HepG2 (cell line): Measurements from ENCODE around the gene THRA. TPM values are rescaled to one million over a fixed set of nuclear protein-coding genes. Genes with fewer than 3 reads are reported as not detected.

Experiments used
- CCAR2 ChIP-seq: fragments of 200-400 bp; formaldehyde crosslinking; optimal IDR thresholded peaks from 2 replicates; pipeline ENCODE3; 2018; ENCODE audit warnings: low read depth, mild to moderate bottlenecking, low read length, moderate library complexity
- CSRNP2 ChIP-seq: sonication (generic); formaldehyde crosslinking; conservative IDR thresholded peaks from 2 replicates; pipeline ENCODE4 v1.8.0; 2022; ENCODE audit warnings: low read depth, missing genetic modification reagents
- DNMT1 ChIP-seq: sonication (generic); formaldehyde crosslinking; IDR thresholded peaks from 2 replicates; pipeline ENCODE4 v1.5.1; 2020; ENCODE audit warnings: mild to moderate bottlenecking, missing genetic modification reagents
- MIER3 ChIP-seq: IDR thresholded peaks from 2 replicates; pipeline ENCODE4 v1.6.1; 2016; ENCODE audit warnings: missing compliant biosample characterization, borderline replicate concordance
- NFRKB ChIP-seq: fragments of 450-650 bp; IDR thresholded peaks from 2 replicates; pipeline ENCODE4 v1.6.1; 2017
- POLR2G ChIP-seq: fragments of 200-400 bp; formaldehyde crosslinking; IDR thresholded peaks from 2 replicates; pipeline ENCODE4 v1.6.1; 2018; ENCODE audit warnings: mild to moderate bottlenecking, low read depth, low read length, moderate library complexity
- REXO4 ChIP-seq: sonication (generic); formaldehyde crosslinking; IDR thresholded peaks from 2 replicates; pipeline ENCODE4 v1.8.0; 2022; ENCODE audit warnings: missing genetic modification reagents, mild to moderate bottlenecking, borderline replicate concordance
- SRSF1 ChIP-seq: fragments of 200-400 bp; formaldehyde crosslinking; optimal IDR thresholded peaks from 2 replicates; pipeline ENCODE3; 2017; ENCODE audit warnings: mild to moderate bottlenecking, low read depth, low read length, moderate library complexity
- TARDBP ChIP-seq: sonication (generic); formaldehyde crosslinking; IDR thresholded peaks from 2 replicates; pipeline ENCODE4 v1.8.0; 2022; ENCODE audit warnings: mild to moderate bottlenecking, missing genetic modification reagents
- ZBTB7A ChIP-seq: sonication (generic); formaldehyde crosslinking; IDR thresholded peaks from 2 replicates; pipeline ENCODE4 v1.8.0; 2022; ENCODE audit warnings: mild to moderate bottlenecking, missing genetic modification reagents
- ZFP36 ChIP-seq: fragments of 150-350 bp; IDR thresholded peaks from 2 replicates; pipeline ENCODE4 v1.6.1; 2018; ENCODE audit warnings: borderline replicate concordance, low read length, low read depth; ENCODE audit not compliant: partially characterized antibody
- ZNF296 ChIP-seq: sonication (generic); formaldehyde crosslinking; conservative IDR thresholded peaks from 2 replicates; pipeline ENCODE4 v1.5.0; 2020; ENCODE audit warnings: mild to moderate bottlenecking, missing genetic modification reagents
- polyA plus RNA-seq, 8 experiments: library from polyadenylated mRNA; depleted of rRNA in 3 of 8; stranded (reverse) in 7 of 8; unstranded in 1 of 8; fragments of >200 nt; fragmentation: Illumina TruSeq in 4 of 8; extraction: Trizol in 4 of 8; gene quantifications; 2 replicates each; pipeline versions ENCODE4 v1.2.1 to v1.2.3, GENCODE V29; 2011 to 2016; ENCODE audit warnings: low read depth in 4 of 8, missing spikeins in 1 of 8, mixed read lengths in 1 of 8; ENCODE audit not compliant: insufficient read depth in 1 of 8
- total RNA-seq, 5 experiments: library from RNA; depleted of rRNA; stranded (reverse); fragments of >200 nt; fragmentation: Illumina TruSeq; extraction: Trizol; gene quantifications; 2 replicates each; pipeline ENCODE4 v1.2.3, GENCODE V29; 2016; ENCODE audit warnings: low read depth in 1 of 5
- TF ChIP-seq, protein P1 (sequence below): sonication (generic); formaldehyde crosslinking; IDR thresholded peaks from 2 replicates; pipeline ENCODE4 v1.4.0; 2020; ENCODE audit warnings: missing genetic modification reagents
- TF ChIP-seq, protein P2 (sequence below): sonication (generic); formaldehyde crosslinking; IDR thresholded peaks from 2 replicates; pipeline ENCODE4 v1.9.0; 2021; ENCODE audit warnings: missing genetic modification reagents, borderline replicate concordance
- TF ChIP-seq, protein P3 (sequence below): fragments of 450-650 bp; IDR thresholded peaks from 2 replicates; pipeline ENCODE4 v1.6.1; 2017; ENCODE audit warnings: mild to moderate bottlenecking

Gene THRA
- total and polyA plus RNA-seq, 2 of the 13 experiments (the other 11 are each of a cell fraction or from before 2014, with no cell fraction given) = 8.0 to 9.9 TPM

DNA sequence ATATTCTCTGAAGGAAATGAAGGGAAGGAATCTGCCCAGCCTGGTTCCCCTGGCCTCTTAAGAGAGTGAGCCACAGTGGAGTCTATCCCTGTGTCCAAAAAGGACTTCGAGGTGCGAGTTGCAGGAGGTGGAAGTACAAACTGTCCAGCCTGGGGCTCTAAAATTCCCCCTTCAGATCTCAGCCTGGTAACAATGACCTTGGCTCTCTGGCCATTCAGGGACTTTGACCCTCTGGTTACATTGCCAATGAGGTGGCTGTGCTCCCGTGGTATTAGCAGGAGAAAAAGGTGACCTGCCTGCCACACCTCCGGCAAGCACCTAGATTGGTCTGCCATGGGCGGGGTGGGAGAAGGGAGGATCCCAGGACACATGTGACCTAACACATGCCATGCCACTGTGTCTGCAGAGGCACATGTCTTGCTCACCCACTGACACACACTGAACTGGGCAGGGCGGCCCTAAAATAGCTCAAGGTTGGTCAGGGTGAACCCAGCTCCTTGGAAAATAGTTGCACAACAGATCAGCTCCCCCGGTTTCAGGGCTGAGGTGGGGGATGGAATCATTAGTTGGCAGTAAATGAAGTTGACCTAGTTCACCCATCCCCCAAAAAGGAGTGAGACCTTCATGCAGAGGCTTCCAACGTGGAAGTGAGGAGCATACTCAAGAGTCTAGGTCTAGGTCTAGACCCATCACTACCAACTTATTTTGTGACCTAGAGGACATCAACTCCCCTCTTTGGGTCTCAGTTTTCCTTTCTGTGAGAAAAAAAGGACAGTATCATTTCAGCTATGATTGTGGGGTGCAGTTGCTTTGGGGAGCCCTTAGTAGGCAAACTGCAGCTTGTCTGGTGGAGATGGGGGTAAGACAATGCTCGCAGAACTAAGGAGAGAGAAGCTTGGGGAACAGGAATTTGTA, 35.4 kb downstream of the THRA start (continued):
- TF ChIP-seq, protein P1, sequence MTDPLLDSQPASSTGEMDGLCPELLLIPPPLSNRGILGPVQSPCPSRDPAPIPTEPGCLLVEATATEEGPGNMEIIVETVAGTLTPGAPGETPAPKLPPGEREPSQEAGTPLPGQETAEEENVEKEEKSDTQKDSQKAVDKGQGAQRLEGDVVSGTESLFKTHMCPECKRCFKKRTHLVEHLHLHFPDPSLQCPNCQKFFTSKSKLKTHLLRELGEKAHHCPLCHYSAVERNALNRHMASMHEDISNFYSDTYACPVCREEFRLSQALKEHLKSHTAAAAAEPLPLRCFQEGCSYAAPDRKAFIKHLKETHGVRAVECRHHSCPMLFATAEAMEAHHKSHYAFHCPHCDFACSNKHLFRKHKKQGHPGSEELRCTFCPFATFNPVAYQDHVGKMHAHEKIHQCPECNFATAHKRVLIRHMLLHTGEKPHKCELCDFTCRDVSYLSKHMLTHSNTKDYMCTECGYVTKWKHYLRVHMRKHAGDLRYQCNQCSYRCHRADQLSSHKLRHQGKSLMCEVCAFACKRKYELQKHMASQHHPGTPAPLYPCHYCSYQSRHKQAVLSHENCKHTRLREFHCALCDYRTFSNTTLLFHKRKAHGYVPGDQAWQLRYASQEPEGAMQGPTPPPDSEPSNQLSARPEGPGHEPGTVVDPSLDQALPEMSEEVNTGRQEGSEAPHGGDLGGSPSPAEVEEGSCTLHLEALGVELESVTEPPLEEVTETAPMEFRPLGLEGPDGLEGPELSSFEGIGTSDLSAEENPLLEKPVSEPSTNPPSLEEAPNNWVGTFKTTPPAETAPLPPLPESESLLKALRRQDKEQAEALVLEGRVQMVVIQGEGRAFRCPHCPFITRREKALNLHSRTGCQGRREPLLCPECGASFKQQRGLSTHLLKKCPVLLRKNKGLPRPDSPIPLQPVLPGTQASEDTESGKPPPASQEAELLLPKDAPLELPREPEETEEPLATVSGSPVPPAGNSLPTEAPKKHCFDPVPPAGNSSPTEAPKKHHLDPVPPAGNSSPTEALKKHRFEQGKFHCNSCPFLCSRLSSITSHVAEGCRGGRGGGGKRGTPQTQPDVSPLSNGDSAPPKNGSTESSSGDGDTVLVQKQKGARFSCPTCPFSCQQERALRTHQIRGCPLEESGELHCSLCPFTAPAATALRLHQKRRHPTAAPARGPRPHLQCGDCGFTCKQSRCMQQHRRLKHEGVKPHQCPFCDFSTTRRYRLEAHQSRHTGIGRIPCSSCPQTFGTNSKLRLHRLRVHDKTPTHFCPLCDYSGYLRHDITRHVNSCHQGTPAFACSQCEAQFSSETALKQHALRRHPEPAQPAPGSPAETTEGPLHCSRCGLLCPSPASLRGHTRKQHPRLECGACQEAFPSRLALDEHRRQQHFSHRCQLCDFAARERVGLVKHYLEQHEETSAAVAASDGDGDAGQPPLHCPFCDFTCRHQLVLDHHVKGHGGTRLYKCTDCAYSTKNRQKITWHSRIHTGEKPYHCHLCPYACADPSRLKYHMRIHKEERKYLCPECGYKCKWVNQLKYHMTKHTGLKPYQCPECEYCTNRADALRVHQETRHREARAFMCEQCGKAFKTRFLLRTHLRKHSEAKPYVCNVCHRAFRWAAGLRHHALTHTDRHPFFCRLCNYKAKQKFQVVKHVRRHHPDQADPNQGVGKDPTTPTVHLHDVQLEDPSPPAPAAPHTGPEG (CRISPR knock-in tag) = peak; percentile 74
- peak; percentile 60; the same call in 1 of the 2 replicates for TF ChIP-seq REXO4 (CRISPR knock-in tag)
- TF ChIP-seq, protein P2, sequence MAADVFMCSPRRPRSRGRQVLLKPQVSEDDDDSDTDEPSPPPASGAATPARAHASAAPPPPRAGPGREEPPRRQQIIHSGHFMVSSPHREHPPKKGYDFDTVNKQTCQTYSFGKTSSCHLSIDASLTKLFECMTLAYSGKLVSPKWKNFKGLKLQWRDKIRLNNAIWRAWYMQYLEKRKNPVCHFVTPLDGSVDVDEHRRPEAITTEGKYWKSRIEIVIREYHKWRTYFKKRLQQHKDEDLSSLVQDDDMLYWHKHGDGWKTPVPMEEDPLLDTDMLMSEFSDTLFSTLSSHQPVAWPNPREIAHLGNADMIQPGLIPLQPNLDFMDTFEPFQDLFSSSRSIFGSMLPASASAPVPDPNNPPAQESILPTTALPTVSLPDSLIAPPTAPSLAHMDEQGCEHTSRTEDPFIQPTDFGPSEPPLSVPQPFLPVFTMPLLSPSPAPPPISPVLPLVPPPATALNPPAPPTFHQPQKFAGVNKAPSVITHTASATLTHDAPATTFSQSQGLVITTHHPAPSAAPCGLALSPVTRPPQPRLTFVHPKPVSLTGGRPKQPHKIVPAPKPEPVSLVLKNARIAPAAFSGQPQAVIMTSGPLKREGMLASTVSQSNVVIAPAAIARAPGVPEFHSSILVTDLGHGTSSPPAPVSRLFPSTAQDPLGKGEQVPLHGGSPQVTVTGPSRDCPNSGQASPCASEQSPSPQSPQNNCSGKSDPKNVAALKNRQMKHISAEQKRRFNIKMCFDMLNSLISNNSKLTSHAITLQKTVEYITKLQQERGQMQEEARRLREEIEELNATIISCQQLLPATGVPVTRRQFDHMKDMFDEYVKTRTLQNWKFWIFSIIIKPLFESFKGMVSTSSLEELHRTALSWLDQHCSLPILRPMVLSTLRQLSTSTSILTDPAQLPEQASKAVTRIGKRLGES = no peak; the same call in 1 of the 2 replicates
- no peak for TF ChIP-seq ZFP36
- TF ChIP-seq ZNF296 (CRISPR knock-in tag) = no peak
- TF ChIP-seq SRSF1 = no peak
- TF ChIP-seq NFRKB = no peak
- no peak for TF ChIP-seq DNMT1 (CRISPR knock-in tag)
- peak; percentile 49; the same call in 1 of the 2 replicates for TF ChIP-seq TARDBP (CRISPR knock-in tag)
- TF ChIP-seq POLR2G = peak; percentile 57
- no peak for TF ChIP-seq CCAR2
- no peak for TF ChIP-seq CSRNP2 (CRISPR knock-in tag)
- no peak; the same call in none of the 2 replicates for TF ChIP-seq MIER3 (CRISPR knock-in tag)
- peak; percentile 95 for TF ChIP-seq ZBTB7A (CRISPR knock-in tag)
- TF ChIP-seq, protein P3, sequence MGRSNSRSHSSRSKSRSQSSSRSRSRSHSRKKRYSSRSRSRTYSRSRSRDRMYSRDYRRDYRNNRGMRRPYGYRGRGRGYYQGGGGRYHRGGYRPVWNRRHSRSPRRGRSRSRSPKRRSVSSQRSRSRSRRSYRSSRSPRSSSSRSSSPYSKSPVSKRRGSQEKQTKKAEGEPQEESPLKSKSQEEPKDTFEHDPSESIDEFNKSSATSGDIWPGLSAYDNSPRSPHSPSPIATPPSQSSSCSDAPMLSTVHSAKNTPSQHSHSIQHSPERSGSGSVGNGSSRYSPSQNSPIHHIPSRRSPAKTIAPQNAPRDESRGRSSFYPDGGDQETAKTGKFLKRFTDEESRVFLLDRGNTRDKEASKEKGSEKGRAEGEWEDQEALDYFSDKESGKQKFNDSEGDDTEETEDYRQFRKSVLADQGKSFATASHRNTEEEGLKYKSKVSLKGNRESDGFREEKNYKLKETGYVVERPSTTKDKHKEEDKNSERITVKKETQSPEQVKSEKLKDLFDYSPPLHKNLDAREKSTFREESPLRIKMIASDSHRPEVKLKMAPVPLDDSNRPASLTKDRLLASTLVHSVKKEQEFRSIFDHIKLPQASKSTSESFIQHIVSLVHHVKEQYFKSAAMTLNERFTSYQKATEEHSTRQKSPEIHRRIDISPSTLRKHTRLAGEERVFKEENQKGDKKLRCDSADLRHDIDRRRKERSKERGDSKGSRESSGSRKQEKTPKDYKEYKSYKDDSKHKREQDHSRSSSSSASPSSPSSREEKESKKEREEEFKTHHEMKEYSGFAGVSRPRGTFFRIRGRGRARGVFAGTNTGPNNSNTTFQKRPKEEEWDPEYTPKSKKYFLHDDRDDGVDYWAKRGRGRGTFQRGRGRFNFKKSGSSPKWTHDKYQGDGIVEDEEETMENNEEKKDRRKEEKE = no peak
